GM21423 (cell line): ENCODE data around the gene AAMP.
"Not testable (repeated sequence)": the region's sequence is repeated elsewhere in the genome, so short reads cannot be mapped to it uniquely, and the experiment has no call there.

ENCODE experiments used
- ATAC-seq: cut with Tn5 transposase; IDR thresholded peaks from one replicate; pipeline ENCODE4 v1.9.1; 2021; ENCODE audit warnings: mild to moderate bottlenecking, moderate library complexity; ENCODE audit not compliant: unreplicated experiment

AAMP gene, protein sequence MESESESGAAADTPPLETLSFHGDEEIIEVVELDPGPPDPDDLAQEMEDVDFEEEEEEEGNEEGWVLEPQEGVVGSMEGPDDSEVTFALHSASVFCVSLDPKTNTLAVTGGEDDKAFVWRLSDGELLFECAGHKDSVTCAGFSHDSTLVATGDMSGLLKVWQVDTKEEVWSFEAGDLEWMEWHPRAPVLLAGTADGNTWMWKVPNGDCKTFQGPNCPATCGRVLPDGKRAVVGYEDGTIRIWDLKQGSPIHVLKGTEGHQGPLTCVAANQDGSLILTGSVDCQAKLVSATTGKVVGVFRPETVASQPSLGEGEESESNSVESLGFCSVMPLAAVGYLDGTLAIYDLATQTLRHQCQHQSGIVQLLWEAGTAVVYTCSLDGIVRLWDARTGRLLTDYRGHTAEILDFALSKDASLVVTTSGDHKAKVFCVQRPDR

DNA sequence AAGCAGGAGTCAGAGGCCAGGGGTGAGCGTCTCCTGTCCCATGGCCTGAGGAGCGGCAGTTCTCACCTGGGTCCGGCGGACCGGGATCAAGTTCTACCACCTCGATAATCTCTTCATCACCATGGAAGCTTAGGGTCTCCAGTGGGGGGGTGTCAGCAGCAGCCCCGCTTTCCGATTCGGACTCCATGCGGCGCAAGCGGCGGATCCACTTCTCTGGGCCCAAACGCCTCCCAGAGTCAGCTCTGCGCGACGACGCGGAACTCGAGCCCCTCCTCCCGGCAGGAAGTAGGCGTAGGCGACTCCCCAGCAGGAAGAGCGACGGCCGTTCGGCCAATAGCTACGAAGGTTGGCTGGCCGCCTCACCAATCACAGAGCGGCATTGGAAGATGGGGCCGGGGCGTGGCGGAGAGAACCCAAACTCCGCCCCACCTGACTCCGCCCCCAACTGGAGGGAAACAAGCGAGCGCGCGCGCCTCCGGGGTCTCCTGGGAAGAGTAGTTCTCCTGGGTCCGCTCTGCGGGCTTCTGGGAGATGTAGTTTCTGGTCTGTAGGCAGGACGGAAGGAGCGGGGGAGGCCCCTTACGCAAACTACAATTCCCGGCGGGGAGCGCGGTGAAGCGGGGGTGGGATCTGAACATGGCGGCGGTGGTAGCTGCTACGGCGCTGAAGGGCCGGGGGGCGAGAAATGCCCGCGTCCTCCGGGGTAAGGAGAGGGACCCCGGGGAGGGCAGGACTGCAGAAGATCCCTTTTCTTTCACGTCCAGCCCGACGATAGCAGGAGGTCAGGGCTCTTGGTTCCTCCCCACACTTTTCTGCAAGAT, at the start of gene AAMP, which contains the start of gene PNKD:
Gene AAMP (minus strand): TSS at position 238 of the 821 bp plus-strand sequence. CDS start 51 bp downstream, at position 187.
Gene PNKD (plus strand): TSS at position 620 of the 821 bp plus-strand sequence. CDS start 17 bp downstream, at position 637.
- peak; percentile 89 for ATAC-seq

DNA sequence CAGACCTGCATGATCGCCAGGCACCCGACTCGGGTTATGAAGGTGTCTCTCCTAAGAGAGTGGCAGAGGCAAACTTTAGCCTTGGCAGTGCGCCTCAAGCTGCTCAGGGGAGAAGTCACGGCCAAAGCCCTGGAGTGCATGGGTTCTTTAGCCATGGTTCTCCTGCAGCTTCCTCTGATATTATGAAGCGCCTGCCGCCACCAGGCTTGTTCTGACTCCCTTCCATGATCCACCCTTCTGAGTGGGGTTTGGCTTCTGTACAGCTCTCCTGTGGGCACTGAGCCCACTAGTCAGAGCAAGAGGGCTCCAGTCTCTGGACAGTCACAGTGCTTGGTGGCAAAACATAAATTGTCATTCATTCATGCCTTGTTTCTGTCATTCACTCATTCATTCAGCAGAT, 48.3 kb upstream of the AAMP start:
- no peak for ATAC-seq

DNA sequence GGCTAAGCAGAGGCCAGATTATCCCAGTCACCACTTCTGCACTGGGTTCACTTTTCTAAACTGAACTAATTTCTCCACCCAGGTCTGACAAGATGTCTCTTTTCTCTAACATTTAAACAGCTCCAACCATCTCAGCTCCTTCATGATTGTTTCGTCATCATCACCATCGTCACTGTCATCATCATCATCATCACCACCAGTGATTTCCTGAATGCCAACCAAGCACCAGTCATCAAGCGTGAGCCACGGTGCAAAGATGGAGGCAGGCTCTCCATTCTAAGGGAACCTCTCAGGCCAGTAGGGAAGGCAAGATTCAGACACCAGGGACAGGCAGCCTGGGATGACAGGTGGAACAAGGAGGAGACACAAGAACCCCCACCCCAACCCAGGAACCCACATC, 47.9 kb upstream of the AAMP start:
- ATAC-seq: no peak

DNA sequence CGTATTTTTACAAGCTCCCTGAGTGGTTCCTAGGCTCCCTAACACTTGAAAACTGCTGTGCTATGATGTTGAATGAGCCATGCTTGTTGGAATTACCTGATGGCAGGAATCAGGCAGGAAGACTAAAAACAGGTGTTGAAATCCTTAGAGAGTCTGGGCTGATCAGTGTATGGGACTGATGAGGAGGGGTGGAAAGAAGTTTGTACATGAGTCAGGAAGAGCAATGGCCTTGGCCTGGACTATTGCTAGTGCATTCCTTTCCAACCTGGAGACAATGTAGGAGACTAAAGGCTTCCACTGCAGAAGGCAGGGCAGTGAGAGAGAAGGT, 47.3 kb upstream of the AAMP start:
- no peak for ATAC-seq

DNA sequence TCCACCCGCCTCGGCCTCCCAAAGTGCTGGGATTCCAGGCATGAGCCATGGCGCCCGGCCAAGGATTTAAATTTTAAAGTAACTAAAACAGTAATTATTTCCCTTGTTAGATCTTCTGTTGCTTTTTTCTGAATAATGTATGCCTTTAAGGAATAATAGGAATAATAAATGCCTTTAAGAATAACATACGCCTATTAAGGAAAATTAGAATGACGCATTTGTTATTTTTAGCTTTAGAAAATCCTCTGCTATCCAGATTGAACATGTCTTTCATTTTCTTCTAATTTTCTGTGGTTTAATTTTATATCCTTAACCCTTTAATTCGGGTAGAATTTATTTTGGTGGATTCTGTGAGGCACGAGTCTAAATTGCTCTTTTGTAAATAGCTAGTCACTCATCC, 45.5 kb upstream of the AAMP start:
- no peak for ATAC-seq

DNA sequence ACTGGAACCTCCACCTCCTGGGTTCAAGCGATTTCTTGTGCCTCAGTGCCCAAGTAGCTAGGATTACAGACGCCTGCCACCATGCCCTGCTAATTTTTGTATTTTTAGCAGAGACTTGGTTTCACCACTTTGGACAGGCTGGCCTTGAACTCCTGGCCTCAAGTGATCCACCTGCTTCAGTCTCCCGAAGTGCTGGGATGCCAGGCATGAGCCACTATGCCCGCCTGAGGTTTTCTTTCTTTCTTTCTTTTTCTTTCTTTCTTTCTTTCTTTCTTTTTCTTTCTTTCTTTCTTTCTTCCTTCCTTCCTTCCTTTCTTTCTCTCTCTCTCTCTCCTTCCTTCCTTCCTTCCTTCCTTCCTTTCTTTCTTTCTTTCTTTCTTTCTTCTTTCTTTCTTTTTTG, 44.8 kb upstream of the AAMP start:
- not testable (repeated sequence) for ATAC-seq

DNA sequence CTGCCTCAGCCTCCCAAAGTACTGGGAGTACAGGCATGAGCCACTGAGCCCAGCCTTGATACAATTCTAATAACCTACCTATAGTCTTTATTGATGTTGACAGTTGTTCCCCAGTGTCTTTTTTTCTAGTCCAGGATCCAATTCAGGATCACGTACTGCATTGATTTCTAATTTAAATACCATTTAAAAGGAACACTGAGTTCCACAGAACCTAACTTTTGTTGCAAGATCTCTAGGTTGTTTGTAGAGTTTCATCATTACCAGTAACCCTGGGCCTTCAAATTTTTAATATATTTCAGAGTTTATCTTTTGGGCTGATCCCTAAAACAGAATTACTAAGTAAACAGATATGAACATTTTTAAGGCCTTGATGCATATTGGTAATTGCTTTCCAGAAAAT, 43.4 kb upstream of the AAMP start:
- ATAC-seq: no peak

DNA sequence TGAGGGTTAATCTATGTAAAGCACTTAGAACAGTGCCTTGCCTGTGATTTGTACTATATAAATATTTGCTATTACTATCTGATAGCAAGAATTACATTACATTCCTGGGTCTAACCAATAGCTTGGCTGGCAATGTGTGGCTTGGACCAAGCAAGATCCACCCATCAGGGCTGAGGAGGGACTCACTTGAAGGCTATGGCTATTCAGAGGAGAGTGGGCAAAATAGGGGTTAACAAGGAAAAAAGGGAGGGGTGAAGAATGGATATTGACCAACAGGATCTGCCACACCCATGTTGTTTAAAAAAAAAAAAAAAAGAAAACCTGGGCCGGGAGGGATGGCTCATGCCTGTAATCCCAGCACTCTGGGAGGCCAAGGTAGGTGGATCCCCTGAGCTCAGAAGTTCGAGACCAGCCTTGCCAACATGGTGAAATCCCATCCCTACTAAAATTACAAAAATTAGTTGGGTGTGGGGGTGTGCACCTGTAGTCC, 42.4 kb upstream of the AAMP start:
- ATAC-seq: no peak

DNA sequence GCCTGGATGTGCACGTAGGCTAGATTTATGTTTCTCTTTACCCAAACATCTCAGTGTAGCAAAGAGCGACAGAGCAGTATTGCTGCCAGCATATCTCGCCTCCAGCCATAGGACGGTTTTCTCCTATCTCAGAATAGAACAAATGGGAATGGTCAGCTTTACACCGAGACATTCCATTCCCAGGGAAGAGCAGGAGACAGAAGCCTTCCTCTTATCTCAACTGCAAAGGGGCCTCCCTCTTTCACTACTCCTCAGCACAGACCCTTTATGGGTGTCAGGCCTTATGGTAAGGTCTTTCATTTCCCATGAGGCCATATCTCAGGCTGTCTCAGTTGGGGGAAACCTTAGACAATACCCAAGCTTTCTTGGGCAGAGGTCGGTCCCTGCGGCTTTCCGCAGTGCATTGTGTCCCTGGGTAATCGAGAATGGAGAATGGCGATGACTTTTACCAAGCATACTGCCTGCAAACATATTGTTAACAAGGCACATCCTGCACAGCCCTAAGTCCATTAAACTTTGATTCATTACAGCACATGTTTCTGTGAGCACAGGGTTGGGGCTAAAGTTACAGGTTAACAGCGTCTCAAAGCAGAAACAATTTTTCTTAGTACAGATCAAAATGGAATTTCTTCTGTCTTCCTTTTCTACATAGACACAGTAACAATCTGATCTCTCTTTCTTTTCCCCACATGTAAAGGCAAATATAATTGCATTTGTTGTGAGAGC, 41.8 kb upstream of the AAMP start:
- not testable (repeated sequence) for ATAC-seq

DNA sequence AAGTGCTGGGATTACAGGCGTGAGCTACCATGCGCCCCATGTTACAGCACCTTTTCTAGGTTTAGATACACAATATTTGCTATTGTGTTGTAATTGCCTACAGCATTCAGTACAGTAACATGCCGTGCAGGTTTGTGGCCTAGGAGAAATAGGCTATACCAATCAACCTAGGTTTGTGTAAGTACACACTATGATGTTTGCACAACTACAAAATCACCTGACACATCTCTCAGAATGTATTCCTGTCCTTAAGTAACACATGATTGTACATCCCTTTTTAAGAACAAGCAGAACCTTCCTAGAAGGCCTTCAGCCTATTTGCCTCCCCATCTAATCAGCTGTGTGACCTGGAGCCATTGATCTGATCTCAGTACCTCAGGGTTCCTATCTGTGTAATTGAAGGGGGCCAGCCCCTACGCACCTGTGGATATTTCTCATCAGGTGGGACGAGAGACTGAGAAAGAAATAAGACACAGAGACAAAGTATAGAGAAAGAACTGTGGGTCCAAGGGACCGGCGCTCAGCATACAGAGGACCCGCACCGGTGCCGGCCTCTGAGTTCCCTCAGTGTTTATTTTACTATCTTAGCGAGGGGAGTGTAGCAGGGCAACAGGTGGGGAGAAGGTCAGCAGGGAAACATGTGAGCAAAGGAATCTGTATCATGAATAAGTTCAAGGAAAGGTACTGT, 41.1 kb upstream of the AAMP start:
- ATAC-seq: no peak

DNA sequence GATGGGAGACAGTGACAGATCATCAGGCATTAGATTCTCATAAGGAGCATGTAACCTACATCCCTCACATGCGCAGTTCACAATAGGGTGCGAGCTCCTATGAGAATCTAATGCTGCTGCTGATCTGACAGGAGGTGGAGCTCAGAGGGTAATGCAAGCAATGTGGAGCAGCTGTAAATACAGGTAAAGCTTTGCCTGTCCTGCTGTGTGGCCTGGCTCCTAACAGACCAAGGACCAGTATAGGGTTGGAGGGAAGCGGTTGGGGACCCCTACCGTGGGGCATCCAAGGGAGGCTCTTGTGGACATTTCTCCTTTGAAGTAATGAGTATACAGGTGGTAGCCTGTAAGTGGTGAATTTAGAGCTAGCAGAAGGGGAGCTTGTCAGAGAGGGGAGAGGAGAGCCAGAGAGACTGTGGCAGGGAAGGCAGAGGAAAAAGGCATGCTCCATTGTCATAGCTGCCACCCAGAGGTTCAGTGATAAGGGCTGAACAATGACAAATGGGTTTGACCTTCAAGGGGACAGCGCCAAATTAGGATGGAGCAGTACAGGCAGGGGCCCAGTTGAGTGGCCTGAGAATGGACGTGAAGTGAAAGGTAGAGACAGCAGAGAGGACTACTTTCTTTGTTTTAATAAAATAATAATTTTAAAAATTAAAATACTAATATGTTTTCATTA, 37.6 kb upstream of the AAMP start:
- no peak for ATAC-seq

DNA sequence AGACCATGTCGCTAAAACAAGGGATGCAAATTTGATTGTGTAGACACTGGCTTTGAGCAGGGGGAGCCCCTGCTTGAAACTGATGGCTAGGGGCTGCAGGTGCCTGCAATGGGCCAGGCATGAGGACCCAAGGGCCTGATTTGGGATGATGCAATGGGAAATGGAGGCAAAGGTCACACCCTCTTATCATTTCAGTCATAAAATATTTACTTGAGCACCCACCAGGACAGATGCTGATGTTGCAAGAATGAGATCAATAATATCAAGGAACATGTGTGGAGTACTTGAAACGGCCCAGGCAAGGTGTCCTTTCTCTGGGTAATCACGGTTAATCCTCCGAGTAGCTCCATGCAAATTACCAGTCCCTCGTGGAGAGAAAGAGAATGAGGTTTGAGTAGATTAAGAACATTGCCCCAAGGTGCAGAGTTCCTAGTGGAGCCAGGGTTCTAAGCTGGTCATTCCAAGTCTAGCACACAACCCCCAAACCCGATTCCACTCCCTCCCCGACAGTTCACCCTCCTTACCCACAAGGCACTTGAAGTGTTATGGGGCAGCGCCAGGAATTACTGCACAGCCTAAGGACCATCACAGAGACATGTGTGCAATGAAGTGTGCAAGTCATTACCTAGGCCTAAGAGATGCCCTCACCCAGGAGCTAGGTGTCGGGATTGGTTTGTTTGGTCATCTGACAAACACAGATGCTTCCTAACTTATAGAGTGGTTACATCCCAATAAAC, 36.4 kb upstream of the AAMP start:
- no peak for ATAC-seq

DNA sequence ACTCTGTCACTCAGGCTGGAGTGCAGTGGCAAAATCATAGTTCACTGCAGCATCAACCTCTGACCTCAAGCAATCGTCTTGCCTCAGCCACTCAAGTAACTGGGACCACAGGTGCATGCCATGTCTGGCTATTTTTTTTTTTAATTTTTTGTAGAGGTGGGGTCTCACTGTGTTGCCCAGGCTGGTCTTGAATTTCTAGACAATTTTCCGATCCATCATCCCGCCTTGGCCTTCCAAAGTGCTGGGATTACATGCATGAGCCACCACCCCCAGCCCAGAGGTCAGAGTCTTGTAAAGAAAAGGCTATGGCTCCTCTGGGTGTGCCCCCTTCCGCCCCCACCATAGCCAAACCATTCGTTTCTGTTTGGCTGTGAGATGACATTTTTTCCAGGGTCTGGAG, 35.4 kb upstream of the AAMP start:
- no peak for ATAC-seq

DNA sequence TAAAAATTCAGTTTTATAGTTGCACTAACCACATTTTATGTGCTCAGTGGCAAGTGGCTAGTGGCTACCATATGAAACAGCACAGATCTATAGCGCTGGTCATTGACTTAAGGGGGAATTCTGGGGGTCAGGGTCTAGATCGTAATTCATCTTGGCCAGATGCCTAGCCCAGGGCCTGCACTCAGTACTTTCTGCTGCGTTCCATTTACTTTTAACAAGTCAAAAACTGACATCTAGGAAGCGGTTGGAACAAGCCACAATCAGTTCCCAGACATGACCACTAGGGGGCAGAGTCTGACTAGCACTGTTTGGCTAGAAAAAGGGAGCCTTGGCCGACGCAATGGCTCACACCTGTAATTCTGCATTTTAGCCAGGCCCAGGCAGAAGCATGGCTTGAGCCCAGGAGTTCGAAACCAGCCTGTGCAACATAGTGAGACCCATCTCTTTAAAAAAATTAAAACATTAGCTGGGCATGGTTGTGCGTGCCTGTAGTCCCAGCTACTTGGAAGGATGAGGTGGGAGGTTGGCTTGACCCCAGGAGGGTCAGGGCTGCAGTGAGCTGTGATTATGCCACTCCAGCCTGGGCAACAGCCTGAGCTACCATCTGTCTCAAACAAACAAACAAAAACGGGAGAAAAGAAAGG, 31.4 kb upstream of the AAMP start:
- ATAC-seq: peak; percentile 82

DNA sequence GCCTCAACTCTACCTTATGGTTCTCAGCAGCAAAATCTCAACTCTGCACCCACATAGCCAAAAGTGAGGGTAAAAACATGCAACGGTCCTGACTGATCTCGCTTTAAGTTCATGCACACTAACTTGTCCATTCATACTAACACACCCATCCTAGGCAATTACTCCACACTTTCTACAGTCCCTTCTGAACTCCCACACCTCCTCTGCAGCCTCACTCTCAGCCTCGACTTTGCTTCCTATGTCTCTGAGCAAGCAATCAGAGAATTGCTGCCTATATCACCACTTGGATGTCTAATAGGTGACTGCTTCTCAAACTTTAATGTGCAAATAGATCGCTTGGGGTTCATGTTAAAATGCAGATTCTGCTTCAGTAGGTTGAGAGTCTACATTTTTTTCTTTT, 30.2 kb upstream of the AAMP start:
- ATAC-seq: no peak

DNA sequence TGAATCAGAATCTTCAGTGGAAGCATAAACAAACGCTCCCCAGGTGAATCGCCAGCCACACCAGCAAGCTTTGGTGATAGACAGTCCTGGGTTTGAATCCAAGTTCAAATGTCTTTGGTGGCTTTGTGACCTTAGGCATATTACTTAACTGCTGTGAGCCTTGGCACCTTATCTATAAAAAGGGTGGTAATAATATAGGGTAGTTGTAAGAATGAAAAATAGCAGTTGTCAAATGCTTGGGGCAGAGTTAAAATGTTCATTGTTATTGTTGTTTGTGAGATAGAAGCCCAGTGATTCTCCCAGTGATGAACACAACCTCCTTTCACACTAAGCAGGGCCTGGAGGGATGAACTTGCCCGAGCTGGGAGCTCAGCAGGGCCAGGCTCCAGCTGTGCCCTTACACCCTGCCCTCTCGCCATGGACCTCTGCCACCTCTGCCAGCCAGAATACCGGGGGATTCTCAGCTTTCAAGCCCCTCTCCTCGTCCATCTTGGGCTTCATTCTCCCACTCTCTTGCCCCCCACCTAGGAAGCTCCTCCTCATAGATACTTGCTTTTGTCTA, 28.5 kb upstream of the AAMP start:
- ATAC-seq: no peak

DNA sequence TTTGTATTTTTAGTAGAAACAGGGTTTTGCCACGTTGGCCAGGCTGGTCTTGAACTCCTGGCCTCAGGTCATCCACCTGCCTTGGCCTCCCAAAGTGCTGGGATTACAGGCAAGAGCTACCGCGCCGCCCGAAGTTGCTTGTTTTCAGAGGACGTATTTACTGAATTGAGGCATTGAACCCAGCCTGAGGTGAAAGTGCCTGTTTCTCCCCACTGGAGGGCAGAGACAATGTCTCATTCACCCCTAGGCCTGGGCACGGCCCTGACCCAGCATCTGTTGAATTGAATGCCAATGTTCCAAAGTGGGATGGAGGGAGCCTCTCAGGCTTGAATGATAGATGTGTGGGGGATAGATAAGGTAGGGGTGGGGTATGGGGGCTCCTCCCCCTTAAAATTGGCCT, 26.9 kb upstream of the AAMP start:
- no peak for ATAC-seq

DNA sequence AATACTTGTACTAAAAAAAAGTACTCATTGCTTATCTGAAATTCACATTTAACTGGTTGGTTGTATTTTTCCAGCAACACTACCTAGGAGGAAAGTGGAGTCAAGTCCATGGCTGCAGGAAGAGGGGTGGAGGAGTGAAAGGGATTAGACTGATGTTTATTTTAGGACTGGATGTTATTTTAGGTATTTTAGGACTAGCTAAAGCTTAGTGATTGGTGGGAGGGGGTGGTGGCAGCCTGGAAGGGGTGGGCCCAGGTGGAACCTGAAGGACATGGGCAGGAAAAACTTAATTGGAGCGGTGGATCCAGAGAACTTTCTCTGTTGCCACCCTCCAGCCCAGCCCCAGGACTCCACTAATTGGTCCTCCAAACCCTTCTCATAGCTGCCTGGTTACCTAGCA, 26.3 kb upstream of the AAMP start:
- no peak for ATAC-seq

DNA sequence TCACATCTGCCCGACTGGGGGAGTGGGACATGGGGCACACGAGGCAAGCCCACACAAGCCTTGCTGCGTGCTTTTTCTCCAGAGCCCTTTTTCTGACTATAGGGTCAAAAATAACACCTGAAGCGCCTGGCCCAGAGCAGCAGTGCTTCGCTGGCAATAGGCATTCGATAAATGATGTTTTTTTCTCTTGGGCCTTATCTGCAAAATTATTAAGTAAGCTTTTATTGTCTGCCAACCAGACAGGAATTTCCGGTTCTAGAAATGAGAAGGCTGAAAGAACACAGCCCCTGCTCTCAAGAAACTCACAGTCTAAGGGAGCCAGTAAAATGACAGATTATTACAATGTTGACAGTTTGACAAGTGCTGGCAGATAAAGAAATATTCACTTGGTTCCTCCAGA, 25.1 kb upstream of the AAMP start:
- no peak for ATAC-seq
